Type B pancreatic cell (in vitro differentiated cells): Measurements from ENCODE around the gene CXADR. TPM values are rescaled to one million over a fixed set of nuclear protein-coding genes. Genes with fewer than 3 reads are reported as not detected.
"Not testable (repeated sequence)": the region's sequence is repeated elsewhere in the genome, so short reads cannot be mapped to it uniquely, and the experiment has no call there.

ENCODE experiments used
- DNase-seq: peaks from one replicate; pipeline ENCODE4 v3.0.0; 2021; ENCODE audit warnings: mixed read lengths; ENCODE audit not compliant: unreplicated experiment; ENCODE audit errors: extremely low spot score
- H3K27ac Mint-ChIP-seq: 2 replicates; pipeline ENCODE4 v1.8.0; 2021; ENCODE audit warnings: mild to moderate bottlenecking, mixed read lengths
- H3K27me3 Mint-ChIP-seq: 2 replicates; pipeline ENCODE4 v1.8.0; 2021; ENCODE audit warnings: mixed read lengths
- H3K36me3 Mint-ChIP-seq: 2 replicates; pipeline ENCODE4 v1.8.0; 2021; ENCODE audit warnings: mixed read lengths
- H3K4me1 Mint-ChIP-seq: one replicate; pipeline ENCODE4 v1.8.0; 2021; ENCODE audit warnings: mixed read lengths; ENCODE audit not compliant: unreplicated experiment
- H3K4me3 Mint-ChIP-seq: 2 replicates; pipeline ENCODE4 v1.8.0; 2021; ENCODE audit warnings: mild to moderate bottlenecking, mixed read lengths
- H3K9me3 Mint-ChIP-seq: 2 replicates; pipeline ENCODE4 v1.8.0; 2021; ENCODE audit warnings: mixed read lengths
- total RNA-seq: library from RNA; stranded (reverse); gene quantifications from 2 replicates; pipeline ENCODE4 v1.2.1, GENCODE V29; 2021; ENCODE audit warnings: low replicate concordance
- TF ChIP-seq, protein P1 (sequence below): fragments of 200-600 bp; sonication (generic); conservative IDR thresholded peaks from 2 replicates; pipeline ENCODE4 v1.5.0; 2021; ENCODE audit warnings: antibody characterized with exemption, mild to moderate bottlenecking

The CXADR gene
- total RNA-seq, 1 donor from 2014 or later = 47.3 TPM

DNA sequence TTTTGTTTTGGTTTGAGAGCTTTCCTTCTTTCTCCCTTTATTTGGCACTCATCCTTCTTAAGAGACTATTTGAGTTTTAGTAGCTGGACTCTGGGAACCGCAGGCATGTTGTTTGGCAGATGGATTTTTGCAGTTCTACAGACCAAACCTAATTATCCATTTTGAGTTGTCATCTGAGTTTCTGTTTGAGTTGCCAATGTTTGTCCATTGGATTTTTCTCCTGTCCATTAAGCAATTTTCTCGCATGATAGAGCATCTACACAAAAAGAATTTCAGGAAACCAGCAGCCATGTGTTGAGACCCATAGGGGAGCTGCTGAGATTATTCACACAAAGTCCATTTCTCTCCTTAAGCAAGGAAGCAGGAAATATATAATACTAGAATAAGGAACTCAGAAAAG, 17.2 kb upstream of the CXADR start:
- TF ChIP-seq, protein P1, sequence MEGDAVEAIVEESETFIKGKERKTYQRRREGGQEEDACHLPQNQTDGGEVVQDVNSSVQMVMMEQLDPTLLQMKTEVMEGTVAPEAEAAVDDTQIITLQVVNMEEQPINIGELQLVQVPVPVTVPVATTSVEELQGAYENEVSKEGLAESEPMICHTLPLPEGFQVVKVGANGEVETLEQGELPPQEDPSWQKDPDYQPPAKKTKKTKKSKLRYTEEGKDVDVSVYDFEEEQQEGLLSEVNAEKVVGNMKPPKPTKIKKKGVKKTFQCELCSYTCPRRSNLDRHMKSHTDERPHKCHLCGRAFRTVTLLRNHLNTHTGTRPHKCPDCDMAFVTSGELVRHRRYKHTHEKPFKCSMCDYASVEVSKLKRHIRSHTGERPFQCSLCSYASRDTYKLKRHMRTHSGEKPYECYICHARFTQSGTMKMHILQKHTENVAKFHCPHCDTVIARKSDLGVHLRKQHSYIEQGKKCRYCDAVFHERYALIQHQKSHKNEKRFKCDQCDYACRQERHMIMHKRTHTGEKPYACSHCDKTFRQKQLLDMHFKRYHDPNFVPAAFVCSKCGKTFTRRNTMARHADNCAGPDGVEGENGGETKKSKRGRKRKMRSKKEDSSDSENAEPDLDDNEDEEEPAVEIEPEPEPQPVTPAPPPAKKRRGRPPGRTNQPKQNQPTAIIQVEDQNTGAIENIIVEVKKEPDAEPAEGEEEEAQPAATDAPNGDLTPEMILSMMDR = no peak
- peaks cover 4% of the 10 kb centered on the region for H3K27me3 Mint-ChIP-seq
- no peaks in the 10 kb centered on the region for H3K9me3 Mint-ChIP-seq
- DNase-seq = no peak
- H3K27ac Mint-ChIP-seq = no peak overlapping the region
- no peak overlapping the region for H3K4me3 Mint-ChIP-seq
- no peaks in the 10 kb centered on the region for H3K36me3 Mint-ChIP-seq
- H3K4me1 Mint-ChIP-seq = peaks cover 7% of the 10 kb centered on the region

DNA sequence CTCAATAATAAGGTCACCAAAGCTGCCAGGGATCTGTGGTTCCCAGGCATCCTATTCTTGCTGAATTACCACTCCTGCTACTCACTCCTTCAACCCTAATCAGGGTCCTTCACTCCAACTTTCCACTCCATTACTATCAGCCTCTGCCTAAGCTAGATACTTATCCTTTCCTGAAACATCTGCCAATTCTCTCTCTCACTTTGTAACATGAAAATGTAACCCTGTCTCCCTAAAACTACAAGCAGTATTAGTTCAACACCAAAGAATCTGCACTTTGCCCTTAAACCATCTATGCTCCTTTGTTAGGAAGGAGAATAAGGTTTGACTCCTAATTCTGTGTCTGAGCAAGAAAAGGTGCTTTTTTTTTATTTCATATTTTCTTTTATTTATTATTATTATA, 15.5 kb upstream of the CXADR start:
- peaks cover 4% of the 10 kb centered on the region for H3K27me3 Mint-ChIP-seq
- DNase-seq = no peak
- H3K9me3 Mint-ChIP-seq = no peaks in the 10 kb centered on the region
- TF ChIP-seq, protein P1 = no peak
- H3K27ac Mint-ChIP-seq = no peak overlapping the region
- no peaks in the 10 kb centered on the region for H3K36me3 Mint-ChIP-seq
- no peak overlapping the region for H3K4me3 Mint-ChIP-seq
- H3K4me1 Mint-ChIP-seq = peaks cover 15% of the 10 kb centered on the region

DNA sequence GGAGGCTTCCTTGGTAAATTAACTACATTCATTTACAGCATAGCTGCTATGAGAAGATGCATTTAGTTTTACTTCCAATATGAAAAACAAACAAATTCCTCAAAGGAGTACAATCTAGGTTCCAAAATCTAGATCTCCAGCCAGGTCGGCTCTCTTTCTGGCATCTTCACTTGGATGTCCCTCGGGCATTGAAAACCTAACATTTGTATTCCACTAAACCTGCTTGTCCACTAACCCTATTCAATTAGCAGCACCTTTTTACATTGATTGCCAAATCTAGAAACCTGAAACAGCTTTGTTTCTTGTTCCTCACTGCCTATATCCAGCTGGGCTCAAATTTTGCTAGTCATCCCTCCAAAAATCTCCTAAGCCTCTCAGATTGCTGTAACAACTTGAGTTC, 14.3 kb upstream of the CXADR start:
- Mint-ChIP-seq H3K4me3 (no peak overlapping the region), H3K36me3 (no peaks in the 10 kb centered on the region), H3K4me1 (peaks cover 15% of the 10 kb centered on the region), H3K27ac (no peak overlapping the region), H3K9me3 (no peaks in the 10 kb centered on the region), H3K27me3 (peaks cover 4% of the 10 kb centered on the region)
- DNase-seq = no peak
- TF ChIP-seq, protein P1 = no peak

DNA sequence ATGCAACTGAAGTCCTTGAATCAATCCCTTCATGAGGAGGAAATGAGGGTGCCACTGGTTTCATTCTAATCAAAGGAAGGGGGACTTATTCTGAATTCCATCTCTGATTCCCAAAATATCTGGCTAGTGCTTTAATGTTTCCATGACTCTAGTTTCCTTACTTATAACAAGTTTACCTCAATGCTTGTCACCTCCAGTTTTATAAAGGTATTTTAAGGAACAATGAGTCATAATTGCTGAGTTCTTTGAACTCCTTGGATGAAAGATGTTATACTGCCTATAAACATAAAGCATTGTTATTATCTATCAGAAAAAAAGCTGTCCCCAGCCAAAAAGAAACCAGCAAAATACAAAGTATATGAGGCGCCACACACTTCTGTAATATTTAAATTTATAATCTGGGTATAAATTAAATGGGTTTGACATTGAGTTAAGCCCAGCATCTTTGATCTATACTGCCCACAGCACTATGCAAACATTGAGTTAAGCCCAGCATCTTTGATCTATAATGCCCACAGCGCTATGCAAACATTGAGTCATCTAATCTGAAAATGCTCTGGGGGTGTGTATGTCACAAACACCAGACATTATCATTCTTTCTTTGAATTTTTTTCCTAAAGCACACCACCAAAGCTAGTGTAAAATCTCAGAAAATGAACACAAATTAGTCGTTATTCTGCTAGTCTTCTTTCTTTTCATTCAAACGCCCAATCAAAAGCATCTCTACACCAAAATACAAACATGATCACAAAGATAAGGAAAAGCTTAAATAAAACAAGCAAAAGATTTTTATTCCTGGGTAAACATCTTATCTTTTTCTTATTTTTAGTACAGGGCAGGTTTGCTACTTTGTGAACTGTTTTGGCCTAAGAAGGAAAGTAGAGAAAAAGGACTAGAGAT, 11.5 kb upstream of the CXADR start:
- Mint-ChIP-seq H3K4me3 (no peak overlapping the region), H3K27ac (no peak overlapping the region), H3K4me1 (peaks cover 15% of the 10 kb centered on the region), H3K9me3 (no peaks in the 10 kb centered on the region), H3K27me3 (no peaks in the 10 kb centered on the region), H3K36me3 (no peaks in the 10 kb centered on the region)
- TF ChIP-seq, protein P1 = no peak
- no peak for DNase-seq

DNA sequence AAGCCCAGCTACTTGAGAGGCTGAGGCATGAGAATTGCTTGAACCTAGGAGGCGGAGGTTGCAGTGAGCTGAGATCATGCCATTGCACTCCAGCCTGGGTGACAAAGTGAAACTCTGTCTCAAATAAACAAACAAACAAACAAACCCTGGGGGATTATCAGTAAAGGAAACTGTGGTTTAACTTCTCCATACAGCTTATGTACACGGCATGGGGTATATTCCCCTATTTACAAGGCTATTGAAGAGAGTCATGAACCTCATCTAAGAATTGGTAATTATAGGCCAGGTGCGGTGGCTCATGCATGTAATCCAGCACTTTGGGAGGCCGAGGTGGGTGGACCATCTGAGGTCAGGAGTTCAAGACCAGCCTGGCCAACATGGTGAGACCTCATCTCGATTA, 9.9 kb upstream of the CXADR start:
- DNase-seq, H3K27ac Mint-ChIP-seq, H3K9me3 Mint-ChIP-seq, H3K27me3 Mint-ChIP-seq, H3K36me3 Mint-ChIP-seq, H3K4me3 Mint-ChIP-seq: not testable (repeated sequence)
- H3K4me1 Mint-ChIP-seq = peaks cover 15% of the 10 kb centered on the region

DNA sequence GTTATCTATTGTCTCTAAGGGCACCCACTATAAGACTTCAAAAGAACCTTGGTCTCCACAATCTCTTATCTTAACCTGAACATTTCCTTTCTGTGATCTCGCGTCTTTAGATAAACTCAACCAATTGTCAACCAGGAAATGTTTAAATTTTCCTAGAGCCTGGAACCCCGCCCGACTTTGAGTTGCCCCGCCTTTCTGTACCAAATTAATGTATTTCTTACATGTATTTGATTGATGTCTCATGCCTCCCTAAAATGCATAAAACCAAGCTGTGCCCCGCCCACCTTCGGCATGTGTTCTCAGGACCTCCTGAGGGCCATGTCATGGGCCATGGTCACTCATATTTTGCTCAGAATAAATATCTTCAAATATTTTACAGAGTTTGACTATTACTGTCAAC, 5.9 kb upstream of the CXADR start:
- H3K9me3 Mint-ChIP-seq = peaks cover 9% of the 10 kb centered on the region
- H3K4me3 Mint-ChIP-seq = no peak overlapping the region
- H3K27ac Mint-ChIP-seq = no peak overlapping the region
- TF ChIP-seq, protein P1 = no peak
- no peaks in the 10 kb centered on the region for H3K36me3 Mint-ChIP-seq
- DNase-seq = no peak
- H3K27me3 Mint-ChIP-seq = peaks cover 6% of the 10 kb centered on the region
- H3K4me1 Mint-ChIP-seq = peaks cover 4% of the 10 kb centered on the region
